ENCODE results near the gene VSIG2.

DNA sequence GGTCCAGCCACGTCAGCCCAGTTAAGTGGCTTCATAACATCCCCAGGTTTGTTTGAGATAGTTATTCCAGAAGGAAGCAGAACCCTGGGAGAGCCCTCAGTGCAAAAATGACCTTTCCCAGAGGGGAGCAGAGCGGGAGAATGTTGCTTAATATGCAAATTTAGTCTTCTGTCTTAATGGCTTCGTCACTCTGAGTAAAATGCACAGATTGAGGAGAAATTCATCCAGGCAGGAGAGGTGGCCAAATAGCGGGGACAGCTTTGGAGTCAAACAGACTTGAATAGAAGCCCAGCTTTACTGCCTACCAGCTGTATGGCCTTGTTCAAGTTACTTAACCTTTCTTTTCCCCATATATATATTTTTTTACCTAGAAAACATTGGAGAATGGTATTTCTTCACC, 24.6 kb downstream of the VSIG2 start:
- TF ChIP-seq TARDBP (IDR thresholded peaks at IDR 0.05) (no peak), FOXA1 (IDR thresholded peaks at IDR 0.05) (no peak), SP1 (IDR thresholded peaks at IDR 0.05) (no peak), FOXM1 (IDR thresholded peaks at IDR 0.05; ENCODE audit: borderline replicate concordance) (no peak), BHLHE40 (IDR thresholded peaks at IDR 0.05; ENCODE audit: borderline replicate concordance) (no peak), NFRKB (IDR thresholded peaks at IDR 0.05) (no peak), L3MBTL2 (conservative IDR thresholded peaks at IDR 0.05) (no peak), SUZ12 (IDR thresholded peaks at IDR 0.05) (no peak), HDGF (IDR thresholded peaks at IDR 0.05; ENCODE audit: borderline replicate concordance) (no peak), ZNF384 (IDR thresholded peaks at IDR 0.05) (no peak), FOXK2 (IDR thresholded peaks at IDR 0.05) (no peak), ARNT (IDR thresholded peaks at IDR 0.05) (no peak), LEF1 (IDR thresholded peaks at IDR 0.05; ENCODE audit: borderline replicate concordance) (no peak)
- TF ChIP-seq, protein P1, sequence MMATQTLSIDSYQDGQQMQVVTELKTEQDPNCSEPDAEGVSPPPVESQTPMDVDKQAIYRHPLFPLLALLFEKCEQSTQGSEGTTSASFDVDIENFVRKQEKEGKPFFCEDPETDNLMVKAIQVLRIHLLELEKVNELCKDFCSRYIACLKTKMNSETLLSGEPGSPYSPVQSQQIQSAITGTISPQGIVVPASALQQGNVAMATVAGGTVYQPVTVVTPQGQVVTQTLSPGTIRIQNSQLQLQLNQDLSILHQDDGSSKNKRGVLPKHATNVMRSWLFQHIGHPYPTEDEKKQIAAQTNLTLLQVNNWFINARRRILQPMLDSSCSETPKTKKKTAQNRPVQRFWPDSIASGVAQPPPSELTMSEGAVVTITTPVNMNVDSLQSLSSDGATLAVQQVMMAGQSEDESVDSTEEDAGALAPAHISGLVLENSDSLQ (IDR thresholded peaks at IDR 0.05), result no peak
